SJCRH30 (cell line): Measurements from ENCODE around the gene SLC2A9. TPM values are rescaled to one million over a fixed set of nuclear protein-coding genes. Genes with fewer than 3 reads are reported as not detected.

ENCODE experiments used
- DNase-seq, 2 experiments: peaks; one replicate each; pipeline ENCODE4 v3.0.0-alpha.2; 2015 to 2020
- H3K27ac ChIP-seq: fragments of 250-450 bp; sonication (Bioruptor Pico); 2 replicates; pipeline ENCODE4 v1.5.1; 2020; ENCODE audit warnings: mild to moderate bottlenecking, moderate library complexity
- H3K27me3 ChIP-seq: fragments of 250-450 bp; sonication (Bioruptor Pico); 2 replicates; pipeline ENCODE4 v1.5.1; 2020; ENCODE audit warnings: mild to moderate bottlenecking, moderate library complexity
- H3K36me3 ChIP-seq: fragments of 250-450 bp; sonication (Bioruptor Pico); 2 replicates; pipeline ENCODE4 v1.5.1; 2020; ENCODE audit warnings: mild to moderate bottlenecking, moderate library complexity
- H3K4me1 ChIP-seq: fragments of 250-450 bp; sonication (Bioruptor Pico); 2 replicates; pipeline ENCODE4 v1.5.1; 2020; ENCODE audit warnings: mild to moderate bottlenecking, moderate library complexity
- H3K4me3 ChIP-seq: fragments of 250-450 bp; sonication (Bioruptor Pico); 2 replicates; pipeline ENCODE4 v1.5.1; 2020; ENCODE audit warnings: mild to moderate bottlenecking, moderate library complexity
- H3K9me3 ChIP-seq: fragments of 250-450 bp; sonication (Bioruptor Pico); replicated peaks from 2 replicates; pipeline ENCODE4 v1.5.1; 2020; ENCODE audit warnings: mild to moderate bottlenecking, moderate library complexity
- total RNA-seq: library from RNA; depleted of rRNA; stranded (reverse); fragments of >200 nt; shearing (Covaris generic); gene quantifications from 2 replicates; pipeline ENCODE4 v1.2.3, GENCODE V29; 2014; rRNA removed

Gene SLC2A9
- total RNA-seq, 1 experiment from 2014 or later, result 0.08 TPM

- no peak within 1 kb of the TSS for H3K27ac ChIP-seq
Observed at GRCh38 chr4:9781343-9782135, 239.8 kb downstream of the SLC2A9 start, which contains the start of gene DRD5. DRD5 (plus strand) TSS chr4:9781634; CDS start chr4:9782030, 396 bp downstream.

More at GRCh38 chr4:9781343-9782135, 239.8 kb downstream of the SLC2A9 start, which contains the start of gene DRD5:
- H3K9me3 ChIP-seq, result no peaks in the 10 kb centered on the region
- H3K36me3 ChIP-seq, result no peaks in the 10 kb centered on the region
- DNase-seq, result no peak
- H3K27me3 ChIP-seq, result no peaks in the 10 kb centered on the region
- H3K4me3 ChIP-seq, result no peak within 1 kb of the TSS
- no peaks in the 10 kb centered on the region for H3K4me1 ChIP-seq

Other genes starting within 250 kb of the SLC2A9 start
- gene DRD5, start 239.9 kb downstream of the SLC2A9 start, total RNA-seq, result not detected in 2 replicates
- 95.1 and 95.7 TPM in 2 replicates for gene WDR1, start 95.3 kb upstream of the SLC2A9 start, total RNA-seq